ENCODE measurements around the gene GNB3. TPM values are rescaled to one million over a fixed set of nuclear protein-coding genes. Genes with fewer than 3 reads are reported as not detected.

Gene GNB3
- total and polyA plus RNA-seq, 4 donors: under 0.01 to 0.12 TPM; not detected in 2

DNA sequence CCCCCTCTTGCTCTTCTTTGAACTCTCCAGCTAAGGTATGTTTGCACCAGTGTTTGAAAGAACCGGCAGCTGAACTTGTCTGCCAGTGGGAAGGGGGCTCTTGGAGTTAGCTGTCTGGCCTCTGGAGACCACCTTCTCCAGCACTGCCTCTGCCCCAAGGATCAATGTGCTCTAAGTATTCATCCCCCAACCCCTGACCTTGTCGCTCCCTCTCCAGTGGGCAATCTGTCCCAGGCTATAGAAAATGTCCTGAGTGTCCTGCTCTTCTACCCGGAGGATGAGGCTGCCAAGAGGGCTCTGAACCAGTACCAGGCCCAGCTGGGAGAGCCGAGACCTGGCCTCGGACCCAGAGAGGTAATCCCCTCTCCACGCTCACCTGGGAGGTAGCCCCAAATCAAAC lies 9.7 kb upstream of the GNB3 start:
- no peak overlapping the region for H3K27ac ChIP-seq (ENCODE audit: low read depth in 1 of 2, low read length in 2 of 2)
- H3K27me3 ChIP-seq (ENCODE audit: control insufficient read depth in 4 of 4, insufficient read depth in 4 of 4, low read length in 3 of 4): peaks cover 0 to 2% (median 0%) of the 10 kb centered on the region in 4 donors
- peaks cover 7 to 17% (median 12%) of the 10 kb centered on the region in 4 donors for H3K4me1 ChIP-seq (ENCODE audit: control insufficient read depth in 4 of 4, insufficient read depth in 4 of 4, low read length in 3 of 4)
- no peak for DNase-seq (ENCODE audit: low spot score)
- H3K9me3 ChIP-seq (ENCODE audit: control insufficient read depth in 4 of 4, low read length in 3 of 4): no peaks in the 10 kb centered on the region
- 87% methylated on average over 6 of the region's 6 CpGs for WGBS
- H3K36me3 ChIP-seq (ENCODE audit: control insufficient read depth in 4 of 4, insufficient read depth in 3 of 4, low read depth in 1 of 4, low read length in 3 of 4): no peaks in the 10 kb centered on the region
- no peak overlapping the region for H3K4me3 ChIP-seq (ENCODE audit: low read depth in 1 of 3, low read length in 3 of 3)
- TF ChIP-seq, protein P1, sequence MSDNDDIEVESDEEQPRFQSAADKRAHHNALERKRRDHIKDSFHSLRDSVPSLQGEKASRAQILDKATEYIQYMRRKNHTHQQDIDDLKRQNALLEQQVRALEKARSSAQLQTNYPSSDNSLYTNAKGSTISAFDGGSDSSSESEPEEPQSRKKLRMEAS (IDR thresholded peaks at IDR 0.05): no peak
- no peak for TF ChIP-seq EGR1 (IDR thresholded peaks at IDR 0.05; ENCODE audit: low read depth in 2 of 2)
- TF ChIP-seq, protein P2, sequence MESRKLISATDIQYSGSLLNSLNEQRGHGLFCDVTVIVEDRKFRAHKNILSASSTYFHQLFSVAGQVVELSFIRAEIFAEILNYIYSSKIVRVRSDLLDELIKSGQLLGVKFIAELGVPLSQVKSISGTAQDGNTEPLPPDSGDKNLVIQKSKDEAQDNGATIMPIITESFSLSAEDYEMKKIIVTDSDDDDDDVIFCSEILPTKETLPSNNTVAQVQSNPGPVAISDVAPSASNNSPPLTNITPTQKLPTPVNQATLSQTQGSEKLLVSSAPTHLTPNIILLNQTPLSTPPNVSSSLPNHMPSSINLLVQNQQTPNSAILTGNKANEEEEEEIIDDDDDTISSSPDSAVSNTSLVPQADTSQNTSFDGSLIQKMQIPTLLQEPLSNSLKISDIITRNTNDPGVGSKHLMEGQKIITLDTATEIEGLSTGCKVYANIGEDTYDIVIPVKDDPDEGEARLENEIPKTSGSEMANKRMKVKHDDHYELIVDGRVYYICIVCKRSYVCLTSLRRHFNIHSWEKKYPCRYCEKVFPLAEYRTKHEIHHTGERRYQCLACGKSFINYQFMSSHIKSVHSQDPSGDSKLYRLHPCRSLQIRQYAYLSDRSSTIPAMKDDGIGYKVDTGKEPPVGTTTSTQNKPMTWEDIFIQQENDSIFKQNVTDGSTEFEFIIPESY (IDR thresholded peaks at IDR 0.05): no peak
- no peak for TF ChIP-seq HNF4A (conservative IDR thresholded peaks at IDR 0.05)
- TF ChIP-seq FOXA2 (IDR thresholded peaks at IDR 0.05): no peak
- TF ChIP-seq YY1 (IDR thresholded peaks at IDR 0.05): no peak
- TF ChIP-seq, protein P3, sequence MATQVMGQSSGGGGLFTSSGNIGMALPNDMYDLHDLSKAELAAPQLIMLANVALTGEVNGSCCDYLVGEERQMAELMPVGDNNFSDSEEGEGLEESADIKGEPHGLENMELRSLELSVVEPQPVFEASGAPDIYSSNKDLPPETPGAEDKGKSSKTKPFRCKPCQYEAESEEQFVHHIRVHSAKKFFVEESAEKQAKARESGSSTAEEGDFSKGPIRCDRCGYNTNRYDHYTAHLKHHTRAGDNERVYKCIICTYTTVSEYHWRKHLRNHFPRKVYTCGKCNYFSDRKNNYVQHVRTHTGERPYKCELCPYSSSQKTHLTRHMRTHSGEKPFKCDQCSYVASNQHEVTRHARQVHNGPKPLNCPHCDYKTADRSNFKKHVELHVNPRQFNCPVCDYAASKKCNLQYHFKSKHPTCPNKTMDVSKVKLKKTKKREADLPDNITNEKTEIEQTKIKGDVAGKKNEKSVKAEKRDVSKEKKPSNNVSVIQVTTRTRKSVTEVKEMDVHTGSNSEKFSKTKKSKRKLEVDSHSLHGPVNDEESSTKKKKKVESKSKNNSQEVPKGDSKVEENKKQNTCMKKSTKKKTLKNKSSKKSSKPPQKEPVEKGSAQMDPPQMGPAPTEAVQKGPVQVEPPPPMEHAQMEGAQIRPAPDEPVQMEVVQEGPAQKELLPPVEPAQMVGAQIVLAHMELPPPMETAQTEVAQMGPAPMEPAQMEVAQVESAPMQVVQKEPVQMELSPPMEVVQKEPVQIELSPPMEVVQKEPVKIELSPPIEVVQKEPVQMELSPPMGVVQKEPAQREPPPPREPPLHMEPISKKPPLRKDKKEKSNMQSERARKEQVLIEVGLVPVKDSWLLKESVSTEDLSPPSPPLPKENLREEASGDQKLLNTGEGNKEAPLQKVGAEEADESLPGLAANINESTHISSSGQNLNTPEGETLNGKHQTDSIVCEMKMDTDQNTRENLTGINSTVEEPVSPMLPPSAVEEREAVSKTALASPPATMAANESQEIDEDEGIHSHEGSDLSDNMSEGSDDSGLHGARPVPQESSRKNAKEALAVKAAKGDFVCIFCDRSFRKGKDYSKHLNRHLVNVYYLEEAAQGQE (IDR thresholded peaks at IDR 0.05): no peak
- no peak for TF ChIP-seq TAF1 (conservative IDR thresholded peaks at IDR 0.05)
- TF ChIP-seq JUND (IDR thresholded peaks at IDR 0.05): no peak
- TF ChIP-seq HNF4G (IDR thresholded peaks at IDR 0.05): no peak
- H3K9ac ChIP-seq (ENCODE audit: low read depth in 1 of 2, low read length in 2 of 2): no peak overlapping the region

DNA sequence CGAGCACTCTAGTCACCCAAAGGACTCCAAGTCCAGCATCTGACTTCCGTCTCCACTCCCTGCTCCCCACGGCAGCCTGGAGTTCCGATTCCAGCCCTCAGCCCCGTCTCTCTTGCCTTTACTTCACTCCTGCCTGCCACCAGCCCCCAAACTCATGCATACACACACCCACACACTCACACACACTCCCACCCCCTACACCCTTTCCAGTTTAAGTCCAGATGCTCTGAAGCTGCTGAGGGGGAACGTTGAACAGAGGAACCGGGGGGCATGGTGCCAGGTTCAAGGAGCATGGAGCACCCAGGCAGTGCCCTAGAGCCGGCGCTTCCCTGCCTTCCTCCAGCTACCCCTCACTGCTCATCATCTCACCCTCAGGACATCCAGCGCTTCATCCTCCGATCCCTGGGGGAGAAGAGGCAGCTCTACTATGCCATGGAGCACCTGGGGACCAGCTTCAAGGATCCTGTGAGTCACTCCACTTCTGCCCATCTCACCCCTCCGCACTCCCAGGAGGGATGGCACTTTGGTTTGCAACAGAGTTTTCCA lies 9.2 kb upstream of the GNB3 start:
- no peaks in the 10 kb centered on the region for H3K9me3 ChIP-seq (ENCODE audit: control insufficient read depth in 4 of 4, low read length in 3 of 4)
- TF ChIP-seq, protein P2 (IDR thresholded peaks at IDR 0.05): no peak
- no peak for TF ChIP-seq TAF1 (conservative IDR thresholded peaks at IDR 0.05)
- TF ChIP-seq, protein P4, sequence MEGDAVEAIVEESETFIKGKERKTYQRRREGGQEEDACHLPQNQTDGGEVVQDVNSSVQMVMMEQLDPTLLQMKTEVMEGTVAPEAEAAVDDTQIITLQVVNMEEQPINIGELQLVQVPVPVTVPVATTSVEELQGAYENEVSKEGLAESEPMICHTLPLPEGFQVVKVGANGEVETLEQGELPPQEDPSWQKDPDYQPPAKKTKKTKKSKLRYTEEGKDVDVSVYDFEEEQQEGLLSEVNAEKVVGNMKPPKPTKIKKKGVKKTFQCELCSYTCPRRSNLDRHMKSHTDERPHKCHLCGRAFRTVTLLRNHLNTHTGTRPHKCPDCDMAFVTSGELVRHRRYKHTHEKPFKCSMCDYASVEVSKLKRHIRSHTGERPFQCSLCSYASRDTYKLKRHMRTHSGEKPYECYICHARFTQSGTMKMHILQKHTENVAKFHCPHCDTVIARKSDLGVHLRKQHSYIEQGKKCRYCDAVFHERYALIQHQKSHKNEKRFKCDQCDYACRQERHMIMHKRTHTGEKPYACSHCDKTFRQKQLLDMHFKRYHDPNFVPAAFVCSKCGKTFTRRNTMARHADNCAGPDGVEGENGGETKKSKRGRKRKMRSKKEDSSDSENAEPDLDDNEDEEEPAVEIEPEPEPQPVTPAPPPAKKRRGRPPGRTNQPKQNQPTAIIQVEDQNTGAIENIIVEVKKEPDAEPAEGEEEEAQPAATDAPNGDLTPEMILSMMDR (IDR thresholded peaks at IDR 0.05; ENCODE audit: low read depth, low read length, missing input control): no peak
- no peak for TF ChIP-seq RXRA (IDR thresholded peaks at IDR 0.05)
- no peak for TF ChIP-seq JUND (IDR thresholded peaks at IDR 0.05)
- TF ChIP-seq, protein P3 (IDR thresholded peaks at IDR 0.05): no peak
- TF ChIP-seq GABPA (IDR thresholded peaks at IDR 0.05 in 1 of 2, conservative IDR thresholded peaks at IDR 0.05 in 1 of 2): no peak
- TF ChIP-seq FOXA1 (IDR thresholded peaks at IDR 0.05): no peak
- no peak for TF ChIP-seq NR2F2 (IDR thresholded peaks at IDR 0.05)
- no peak for TF ChIP-seq RAD21 (IDR thresholded peaks at IDR 0.05)
- TF ChIP-seq EGR1 (IDR thresholded peaks at IDR 0.05; ENCODE audit: low read depth in 2 of 2): no peak
- no peak for TF ChIP-seq FOXA2 (IDR thresholded peaks at IDR 0.05)
- TF ChIP-seq HNF4A (conservative IDR thresholded peaks at IDR 0.05): no peak
- TF ChIP-seq, protein P5, sequence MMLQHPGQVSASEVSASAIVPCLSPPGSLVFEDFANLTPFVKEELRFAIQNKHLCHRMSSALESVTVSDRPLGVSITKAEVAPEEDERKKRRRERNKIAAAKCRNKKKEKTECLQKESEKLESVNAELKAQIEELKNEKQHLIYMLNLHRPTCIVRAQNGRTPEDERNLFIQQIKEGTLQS (IDR thresholded peaks at IDR 0.05): no peak
- no peak for DNase-seq (ENCODE audit: low spot score)
- H3K4me3 ChIP-seq (ENCODE audit: low read depth in 1 of 3, low read length in 3 of 3): no peak overlapping the region
- H3K36me3 ChIP-seq (ENCODE audit: control insufficient read depth in 4 of 4, insufficient read depth in 3 of 4, low read depth in 1 of 4, low read length in 3 of 4): no peaks in the 10 kb centered on the region
- WGBS: 86% methylated on average over 12 of the region's 12 CpGs
- H3K4me1 ChIP-seq (ENCODE audit: control insufficient read depth in 4 of 4, insufficient read depth in 4 of 4, low read length in 3 of 4): peaks cover 7 to 17% (median 12%) of the 10 kb centered on the region in 4 donors
- H3K27ac ChIP-seq (ENCODE audit: low read depth in 1 of 2, low read length in 2 of 2): no peak overlapping the region
- peaks cover 0 to 2% (median 0%) of the 10 kb centered on the region in 4 donors for H3K27me3 ChIP-seq (ENCODE audit: control insufficient read depth in 4 of 4, insufficient read depth in 4 of 4, low read length in 3 of 4)
- H3K9ac ChIP-seq (ENCODE audit: low read depth in 1 of 2, low read length in 2 of 2): no peak overlapping the region
